SHP77 treated with DMSO at 0.1 percent for 48 hours (cell line): ENCODE measurements around the gene INSYN2B.
"Not testable (repeated sequence)": the region's sequence is repeated elsewhere in the genome, so short reads cannot be mapped to it uniquely, and the experiment has no call there.

ENCODE experiments used
- DNase-seq: peaks from one replicate; lab custom pipeline; 2025; lab: John Stamatoyannopoulos, UW

Gene INSYN2B

DNA sequence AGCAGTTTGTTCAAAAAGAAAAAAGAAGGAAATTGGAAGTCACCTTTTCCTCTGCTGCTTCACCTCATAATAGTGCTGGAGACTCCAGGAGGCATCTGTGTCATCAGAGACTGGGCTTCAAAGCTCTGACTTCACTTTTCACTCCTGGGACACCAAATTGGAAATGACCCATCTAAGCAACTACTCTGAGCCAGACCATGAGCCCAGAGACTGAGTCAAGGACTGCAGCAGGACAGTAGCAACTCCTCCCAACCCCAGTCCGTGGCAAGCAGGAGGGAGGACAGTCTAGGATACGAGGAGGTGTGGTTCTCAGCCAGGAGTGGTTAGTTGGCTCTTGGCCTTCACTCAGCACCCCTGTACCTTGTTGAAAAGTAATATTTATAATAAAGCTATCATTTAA is 131.5 kb downstream of the INSYN2B start:
- no peak for DNase-seq

DNA sequence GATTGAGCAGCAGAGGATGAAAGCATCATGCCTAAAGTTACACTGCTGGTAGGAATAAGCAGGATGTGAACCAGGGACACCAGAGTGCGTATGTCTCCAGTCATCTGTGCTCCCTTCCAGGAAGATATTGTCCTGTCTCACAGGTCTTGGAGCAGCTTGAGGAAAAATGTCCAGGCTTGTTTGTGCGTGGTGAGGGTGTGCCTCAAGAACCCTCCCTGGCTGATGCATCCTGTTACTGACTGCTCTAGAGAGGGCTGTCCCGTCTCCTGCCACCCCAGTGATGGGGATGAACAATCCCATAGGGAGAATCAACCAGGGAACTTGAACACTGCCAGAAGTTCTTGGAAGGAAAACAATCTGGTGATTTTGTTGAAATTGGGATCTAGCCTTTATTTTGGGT is 132.0 kb downstream of the INSYN2B start:
- DNase-seq: no peak

DNA sequence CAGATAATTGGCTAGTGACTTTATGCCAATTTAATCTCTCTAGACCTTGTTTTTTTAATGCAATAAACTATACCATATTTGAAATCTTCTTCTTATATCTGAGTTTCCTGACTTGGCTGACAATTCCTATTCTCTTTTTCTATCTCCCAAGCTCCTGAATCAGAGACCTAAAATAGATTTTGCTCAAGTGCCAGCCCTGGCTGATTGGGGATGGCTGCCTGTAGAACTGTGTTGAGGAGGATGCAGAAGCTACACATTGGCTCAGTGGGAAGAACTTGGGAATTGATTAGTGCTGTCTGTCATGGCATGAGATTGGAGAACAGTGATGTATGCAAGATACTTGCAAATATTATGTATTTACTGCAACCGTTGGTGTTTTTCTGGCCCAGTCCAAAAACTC is 132.8 kb downstream of the INSYN2B start:
- no peak for DNase-seq

DNA sequence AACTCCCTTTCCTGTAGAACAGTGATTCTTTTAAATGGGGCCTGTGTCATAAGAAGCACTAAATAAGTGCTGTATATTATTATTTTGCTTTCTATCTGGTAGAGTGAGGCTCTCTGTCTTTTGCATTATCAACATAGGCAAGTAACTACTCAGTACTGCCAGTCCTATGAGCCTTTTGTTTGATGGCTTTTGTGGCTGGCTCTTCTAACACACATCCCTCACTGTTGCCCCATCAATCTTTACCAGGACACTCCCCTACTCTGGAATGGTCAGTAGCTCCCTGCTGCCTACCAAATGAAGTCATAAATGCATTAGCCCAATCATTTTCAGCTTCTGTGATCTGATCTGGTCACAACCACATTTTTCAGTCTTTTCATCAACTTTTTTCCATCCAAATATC is 137.6 kb downstream of the INSYN2B start:
- DNase-seq: no peak

DNA sequence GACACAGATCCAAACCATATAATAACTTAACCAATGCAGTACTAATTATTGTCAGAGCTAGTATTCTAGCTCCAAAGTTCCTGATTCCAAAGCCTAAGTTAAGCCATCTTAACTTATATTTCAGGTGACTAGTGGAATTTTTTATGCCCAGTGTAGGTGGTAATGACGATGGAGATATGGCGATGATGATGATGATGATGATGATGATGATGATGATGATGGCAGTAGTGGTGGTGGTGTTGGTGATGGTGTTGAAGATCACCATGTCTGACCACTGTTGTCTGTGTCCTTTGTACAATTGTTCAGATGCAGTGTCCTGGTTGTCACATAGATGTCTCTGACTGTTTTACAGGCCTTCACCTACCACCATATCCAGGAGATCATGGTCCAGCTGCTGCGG is 139.9 kb downstream of the INSYN2B start:
- DNase-seq: no peak

DNA sequence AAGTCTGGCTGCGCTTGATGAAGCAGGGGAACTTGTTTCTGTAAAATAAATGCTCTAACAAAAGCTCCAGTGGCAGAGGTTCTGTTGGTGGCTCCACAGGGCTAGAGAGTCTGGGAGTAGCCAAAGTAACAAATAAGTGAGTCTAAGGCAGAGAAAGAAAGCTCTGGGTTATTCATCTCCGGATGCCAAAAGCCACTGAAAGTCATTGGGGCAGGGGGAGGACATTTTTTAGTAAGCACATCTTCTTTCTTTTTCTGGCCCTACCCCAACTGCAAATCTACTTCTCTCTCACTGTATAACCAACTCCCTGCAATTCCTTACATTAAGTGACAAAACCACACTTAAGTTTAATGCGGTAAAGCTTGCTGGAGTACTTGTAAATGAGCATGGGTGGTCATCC is 141.6 kb downstream of the INSYN2B start:
- DNase-seq: no peak

DNA sequence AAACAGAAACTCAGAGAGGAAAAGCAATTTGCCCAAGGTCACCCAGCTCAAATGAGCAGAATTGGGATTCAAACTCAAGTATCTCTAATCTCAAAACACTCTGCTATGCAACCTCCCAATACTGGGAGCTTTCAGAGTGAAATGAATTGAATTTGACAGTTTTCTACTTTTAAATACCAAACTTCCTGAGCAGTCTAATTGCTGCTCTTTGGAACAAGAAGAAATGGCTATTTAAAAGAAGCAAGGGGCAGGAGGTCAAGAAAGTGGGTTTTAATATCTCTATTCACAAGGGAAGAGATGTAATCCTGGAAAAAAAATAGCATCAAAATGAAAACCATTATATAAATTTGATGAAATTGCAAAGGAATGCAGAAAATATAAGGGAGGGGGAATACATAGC is 142.6 kb downstream of the INSYN2B start:
- DNase-seq: no peak

DNA sequence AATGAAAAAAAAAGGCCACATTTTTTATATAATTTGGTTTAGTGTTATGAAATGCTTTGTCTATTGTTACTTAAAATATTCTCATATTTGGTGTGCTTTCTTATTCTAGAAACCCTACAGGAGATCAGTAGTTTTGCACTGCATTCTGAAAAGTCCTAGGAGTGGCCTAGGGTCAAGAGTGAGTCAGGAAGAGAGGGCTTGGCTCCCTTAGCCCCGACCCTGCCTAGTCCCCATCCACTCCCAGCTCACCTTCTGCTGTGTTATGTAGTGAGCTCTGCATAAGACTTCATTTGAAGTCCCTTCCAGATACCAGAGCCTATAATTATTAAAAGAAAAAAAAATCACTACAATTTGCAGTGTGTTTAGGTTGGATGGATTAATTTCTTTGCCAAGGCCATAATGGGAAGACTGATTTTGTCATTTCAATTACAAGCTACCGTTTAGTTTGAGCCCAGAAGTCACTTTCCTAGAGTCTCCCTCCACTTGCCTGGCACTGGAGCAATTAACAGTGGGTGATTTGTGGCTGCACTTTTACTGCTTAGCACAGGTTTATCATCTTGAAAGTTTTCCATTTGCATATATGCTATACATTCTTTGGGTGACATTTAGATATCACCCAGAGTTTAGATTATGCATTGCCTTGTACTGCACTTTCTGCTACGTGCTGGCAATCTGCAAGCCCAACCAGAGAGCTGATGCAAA is 143.3 kb downstream of the INSYN2B start:
- DNase-seq: no peak

DNA sequence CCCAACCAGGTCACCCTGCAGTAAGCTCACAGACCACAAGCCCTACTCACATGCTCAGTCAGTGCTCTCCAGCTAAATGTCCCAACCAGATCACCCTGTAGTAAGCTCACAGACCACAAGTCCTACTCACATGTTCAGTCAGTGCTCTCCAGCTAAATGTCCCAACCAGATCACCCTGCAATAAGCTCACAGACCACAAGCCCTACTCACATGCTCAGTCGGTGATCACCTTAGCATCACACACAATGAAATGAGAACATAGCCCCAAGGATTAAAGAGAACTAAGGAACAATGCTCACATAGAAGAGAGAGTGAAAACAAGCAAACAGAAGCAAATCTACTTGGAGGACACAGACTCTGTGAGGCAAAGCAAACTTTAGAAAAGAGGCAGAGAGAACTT is 145.8 kb downstream of the INSYN2B start:
- DNase-seq: not testable (repeated sequence)

DNA sequence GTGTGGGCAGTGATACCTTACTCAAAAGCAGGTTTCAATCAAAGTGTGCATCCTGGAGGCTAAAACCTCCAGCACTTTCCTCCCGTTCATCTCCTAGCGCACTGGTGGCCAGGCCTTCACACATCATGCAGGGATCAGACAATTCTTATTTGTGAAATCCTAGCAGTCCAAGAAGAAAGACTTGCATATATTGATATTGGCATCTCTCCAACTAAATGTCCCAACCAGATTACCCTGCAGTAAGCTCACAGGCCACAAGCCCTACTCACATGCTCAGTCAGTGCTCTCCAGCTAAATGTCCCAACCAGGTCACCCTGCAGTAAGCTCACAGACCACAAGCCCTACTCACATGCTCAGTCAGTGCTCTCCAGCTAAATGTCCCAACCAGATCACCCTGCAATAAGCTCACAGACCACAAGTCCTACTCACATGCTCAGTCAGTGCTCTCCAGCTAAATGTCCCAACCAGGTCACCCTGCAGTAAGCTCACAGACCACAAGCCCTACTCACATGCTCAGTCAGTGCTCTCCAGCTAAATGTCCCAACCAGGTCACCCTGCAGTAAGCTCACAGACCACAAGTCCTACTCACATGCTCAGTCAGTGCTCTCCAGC is 146.5 kb downstream of the INSYN2B start:
- not testable (repeated sequence) for DNase-seq

DNA sequence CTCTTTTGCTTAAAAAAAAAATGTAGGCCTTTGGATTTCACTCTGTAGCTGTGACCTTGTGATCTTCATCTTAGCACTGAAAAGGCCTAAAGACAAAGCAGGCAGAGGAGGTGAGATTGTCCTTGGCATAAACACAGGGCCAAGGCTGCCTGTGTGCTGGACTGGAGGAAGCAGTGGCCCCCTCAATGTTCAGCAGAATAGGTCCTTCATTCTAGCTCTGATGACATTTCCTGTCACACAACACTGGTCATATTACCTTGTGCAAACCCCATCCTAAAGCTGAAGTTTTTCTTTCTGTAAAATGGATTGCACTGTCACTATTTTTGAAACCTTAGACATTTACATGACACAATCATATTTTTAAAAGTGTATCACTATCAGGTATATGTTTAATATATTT is 147.4 kb downstream of the INSYN2B start:
- no peak for DNase-seq

DNA sequence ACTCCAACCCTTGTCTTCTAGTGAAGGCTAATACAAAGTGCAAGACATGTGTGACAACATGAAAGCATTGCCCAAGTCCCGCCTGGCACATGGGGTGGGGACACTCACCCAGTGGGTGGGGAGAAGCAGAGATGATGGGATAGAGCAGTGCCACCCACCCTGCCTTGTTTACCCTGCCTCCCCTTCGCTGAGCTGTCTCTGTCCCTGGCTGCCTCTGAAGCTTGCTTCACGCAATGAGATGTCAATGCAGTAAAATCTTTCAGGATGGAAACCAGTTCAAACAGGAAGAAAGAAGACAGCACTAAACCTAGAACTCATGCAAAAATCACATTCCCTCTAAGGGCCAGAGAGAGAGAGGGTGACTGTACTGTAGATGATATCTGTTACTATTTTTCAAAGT is 148.0 kb downstream of the INSYN2B start:
- no peak for DNase-seq

DNA sequence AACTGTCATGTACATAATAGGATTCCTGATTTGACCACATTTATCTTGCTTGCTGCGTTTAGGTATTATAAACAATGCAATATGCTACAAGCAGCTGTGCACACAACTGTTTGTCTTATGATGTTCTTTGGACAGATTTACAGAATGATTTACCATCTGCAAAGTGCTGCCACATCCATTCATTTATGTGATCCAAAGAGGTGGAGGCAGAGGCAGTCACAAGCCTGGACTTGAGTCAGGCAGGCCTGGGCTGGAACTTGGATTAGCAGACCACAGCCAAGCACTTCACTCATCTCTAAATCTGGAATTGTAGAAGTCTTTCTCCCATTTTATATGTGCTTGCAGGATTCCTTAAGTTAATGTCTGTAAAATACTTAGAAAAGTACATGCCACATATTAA is 149.0 kb downstream of the INSYN2B start:
- peak; percentile 42 for DNase-seq

DNA sequence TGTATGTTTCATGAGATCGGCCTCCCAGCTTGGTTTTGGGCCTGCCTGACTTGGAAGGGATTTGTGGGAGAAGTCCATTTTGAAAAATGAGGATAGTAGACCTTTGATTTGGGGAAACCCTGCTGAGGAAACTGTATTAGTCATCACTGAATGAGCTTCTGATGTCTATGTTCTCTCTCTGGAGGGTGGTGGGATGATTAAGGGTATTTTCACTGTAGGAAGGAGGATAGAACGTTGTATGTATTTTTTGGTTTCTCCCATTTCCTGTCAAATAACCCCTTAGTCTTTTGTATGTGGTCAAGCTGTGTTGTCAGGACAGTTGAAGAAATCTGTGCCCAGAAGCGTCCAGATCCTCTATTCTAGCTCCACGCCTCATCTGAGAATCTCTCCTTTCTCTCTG is 151.9 kb downstream of the INSYN2B start:
- DNase-seq: no peak

DNA sequence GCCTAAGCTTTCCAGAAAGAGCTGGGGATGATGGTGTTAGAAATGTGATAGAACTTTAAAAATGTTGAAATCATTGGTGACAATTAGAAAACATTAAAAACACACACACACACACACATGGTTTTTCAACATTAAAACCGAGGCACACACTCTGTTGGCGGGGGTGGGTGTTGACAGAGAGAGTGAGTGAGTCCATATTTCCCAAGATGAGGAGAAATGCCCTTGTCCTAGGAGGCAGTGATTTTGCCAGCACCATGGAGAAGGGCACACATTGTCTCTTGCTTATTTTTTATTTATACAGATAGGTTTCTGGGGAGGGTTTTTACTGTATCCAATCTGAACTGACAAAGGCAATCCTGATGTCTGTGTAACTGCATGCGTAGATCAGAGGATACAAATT is 152.5 kb downstream of the INSYN2B start:
- DNase-seq: no peak

DNA sequence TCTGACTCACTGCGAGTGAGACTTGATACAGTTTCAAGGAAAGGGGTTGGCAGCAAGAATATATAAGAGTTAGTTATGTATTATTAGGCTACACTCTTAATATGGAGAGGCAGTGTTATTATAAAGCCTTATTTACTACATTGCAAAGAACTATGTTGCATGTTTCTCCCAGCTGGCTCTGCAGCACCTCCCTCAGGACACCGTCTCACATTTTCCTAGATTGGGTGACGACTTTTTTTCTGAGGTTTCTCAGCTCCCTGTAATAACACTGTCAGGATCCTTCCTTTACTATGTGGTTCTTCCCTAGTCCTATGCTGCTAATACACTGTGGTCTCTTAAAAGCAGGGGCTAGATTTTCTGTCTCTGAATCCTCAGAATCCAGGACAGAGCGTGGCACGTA is 153.7 kb downstream of the INSYN2B start:
- no peak for DNase-seq

DNA sequence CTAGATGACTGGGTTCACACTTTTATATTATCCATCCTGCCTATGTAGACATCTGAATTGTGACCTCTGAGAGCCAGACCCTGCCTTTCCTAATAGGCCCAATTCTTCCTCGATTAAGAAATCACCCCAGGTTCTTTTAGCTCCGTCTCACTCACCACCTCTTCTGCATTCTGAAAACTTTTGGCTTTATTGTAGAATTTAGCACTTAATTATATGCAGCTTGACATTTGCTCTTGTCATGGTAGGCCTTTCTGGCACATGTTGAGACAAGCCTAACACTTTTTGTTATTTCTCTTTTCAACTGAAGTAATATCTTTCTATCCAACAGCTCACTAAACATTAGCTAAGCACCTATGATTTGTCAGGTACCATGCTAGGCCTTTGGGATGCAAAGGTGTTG is 163.3 kb downstream of the INSYN2B start:
- DNase-seq: no peak

DNA sequence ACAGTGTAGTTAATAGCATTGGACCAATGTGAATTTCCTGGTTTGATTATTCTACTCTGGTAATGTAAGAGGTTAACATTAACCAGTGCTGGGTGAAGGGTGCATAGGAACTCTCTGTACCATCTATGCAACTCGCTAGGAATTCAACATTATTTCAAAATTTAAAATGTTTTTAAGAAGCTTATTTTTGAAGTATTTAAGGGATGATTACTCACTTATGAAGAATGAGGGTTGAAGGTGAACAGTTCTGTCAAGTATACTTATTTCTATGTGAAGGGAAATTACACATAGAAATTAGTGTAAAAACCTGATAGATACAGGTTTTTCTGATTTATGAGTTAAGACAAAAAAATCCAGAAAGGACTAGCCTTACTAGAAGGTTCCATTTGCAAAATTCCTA is 165.8 kb downstream of the INSYN2B start:
- DNase-seq: no peak
